SK-N-SH treated with all-trans-retinoic acid at 6 μM for 48 hours (cell line): ENCODE data around the gene NOBOX.

Experiments
- ARNTL ChIP-seq: fragments of 450-650 bp; formaldehyde crosslinking; IDR thresholded peaks from 2 replicates; pipeline ENCODE4 v1.5.0; 2020; ENCODE audit warnings: low read depth, mild to moderate bottlenecking, moderate library complexity, borderline replicate concordance
- BACH2 ChIP-seq: fragments of 250-450 bp; sonication (Bioruptor Pico); IDR thresholded peaks from 2 replicates; pipeline ENCODE4 v1.9.0; 2021; ENCODE audit warnings: mild to moderate bottlenecking, borderline replicate concordance
- ESRRG ChIP-seq: fragments of 250-450 bp; sonication (Bioruptor Pico); IDR thresholded peaks from 2 replicates; pipeline ENCODE4 v1.6.1; 2021; ENCODE audit warnings: mild to moderate bottlenecking
- GLIS3 ChIP-seq: fragments of 250-450 bp; sonication (Bioruptor Pico); IDR thresholded peaks from 2 replicates; pipeline ENCODE4 v1.5.0; 2020; ENCODE audit warnings: mild to moderate bottlenecking, moderate library complexity
- RARB ChIP-seq: fragments of 250-450 bp; sonication (Bioruptor Pico); IDR thresholded peaks from 2 replicates; pipeline ENCODE4 v1.8.0; 2021; ENCODE audit warnings: mild to moderate bottlenecking, moderate library complexity
- SNAI2 ChIP-seq: fragments of 250-450 bp; sonication (Bioruptor Pico); IDR thresholded peaks from 2 replicates; pipeline ENCODE4 v1.5.0; 2020; ENCODE audit warnings: mild to moderate bottlenecking, moderate library complexity
- TCF4 ChIP-seq: fragments of 250-450 bp; sonication (Bioruptor Pico); IDR thresholded peaks from 2 replicates; pipeline ENCODE4 v1.8.0; 2021; ENCODE audit warnings: mild to moderate bottlenecking, moderate library complexity, borderline replicate concordance
- TOX ChIP-seq: fragments of 250-450 bp; sonication (Bioruptor Pico); IDR thresholded peaks from 2 replicates; pipeline ENCODE4 v1.8.0; 2021; ENCODE audit warnings: mild to moderate bottlenecking, moderate library complexity, borderline replicate concordance
- ZC3H10 ChIP-seq: fragments of 250-450 bp; sonication (Bioruptor Pico); IDR thresholded peaks from 2 replicates; pipeline ENCODE4 v1.5.1; 2021; ENCODE audit warnings: mild to moderate bottlenecking, moderate library complexity
- ZFP3 ChIP-seq: fragments of 250-450 bp; sonication (Bioruptor Pico); IDR thresholded peaks from 2 replicates; pipeline ENCODE4 v1.5.0; 2020; ENCODE audit warnings: mild to moderate bottlenecking, moderate library complexity
- ZNF8 ChIP-seq: fragments of 450-650 bp; formaldehyde crosslinking; IDR thresholded peaks from 2 replicates; pipeline ENCODE4 v1.5.0; 2020; ENCODE audit warnings: mild to moderate bottlenecking, moderate library complexity
- TF ChIP-seq, protein P1 (sequence below): fragments of 250-450 bp; sonication (Bioruptor Pico); IDR thresholded peaks from 2 replicates; pipeline ENCODE4 v1.8.0; 2020; ENCODE audit warnings: mild to moderate bottlenecking, moderate library complexity, borderline replicate concordance
- TF ChIP-seq, protein P2 (sequence below): fragments of 250-450 bp; sonication (Bioruptor Pico); IDR thresholded peaks from 2 replicates; pipeline ENCODE4 v1.5.0; 2020; ENCODE audit warnings: mild to moderate bottlenecking, moderate library complexity
- TF ChIP-seq, protein P3 (sequence below): fragments of 250-450 bp; sonication (Bioruptor Pico); IDR thresholded peaks from 2 replicates; pipeline ENCODE4 v1.5.1; 2020; ENCODE audit warnings: low read depth, mild to moderate bottlenecking, moderate library complexity

DNA sequence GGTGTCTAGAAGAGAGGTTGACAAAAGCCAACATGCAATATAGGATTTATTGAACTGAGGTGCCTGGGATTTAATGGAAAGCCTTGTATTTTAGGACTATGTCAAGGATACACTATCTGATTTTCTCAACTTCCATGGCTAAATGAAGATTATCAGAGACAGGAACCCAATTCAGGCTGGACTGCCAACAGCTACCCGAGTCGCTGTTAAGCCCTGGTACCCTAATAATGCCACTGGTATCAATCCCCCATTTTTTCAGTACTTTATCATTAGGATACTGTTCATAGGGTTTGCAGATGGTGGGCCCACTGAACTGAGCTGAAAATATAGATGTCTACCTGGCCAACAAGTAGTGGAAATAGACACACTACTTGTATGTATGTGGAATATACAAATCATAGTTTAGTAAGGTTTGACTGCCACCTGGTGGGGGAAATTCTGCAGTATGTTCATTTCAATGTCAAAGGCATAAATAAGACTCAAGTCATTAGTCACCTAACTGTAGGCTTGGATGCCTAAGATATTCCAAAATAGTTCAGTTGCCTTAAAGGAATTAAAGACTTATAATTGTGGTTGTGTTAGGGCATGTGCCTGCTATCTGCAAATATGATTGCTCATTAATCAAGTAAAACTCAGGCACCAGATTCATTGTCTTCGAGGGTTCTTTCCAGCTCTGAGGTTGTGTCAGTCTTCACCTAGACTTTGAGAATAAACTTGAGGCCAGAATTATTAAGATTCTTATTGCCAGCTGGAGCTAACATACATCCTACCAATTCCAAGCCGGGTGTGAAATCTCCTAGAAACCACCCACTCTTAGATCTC is 34.1 kb upstream of the NOBOX start:
- TF ChIP-seq TOX (CRISPR knock-in tag): no peak
- TF ChIP-seq TCF4: no peak
- TF ChIP-seq, protein P1, sequence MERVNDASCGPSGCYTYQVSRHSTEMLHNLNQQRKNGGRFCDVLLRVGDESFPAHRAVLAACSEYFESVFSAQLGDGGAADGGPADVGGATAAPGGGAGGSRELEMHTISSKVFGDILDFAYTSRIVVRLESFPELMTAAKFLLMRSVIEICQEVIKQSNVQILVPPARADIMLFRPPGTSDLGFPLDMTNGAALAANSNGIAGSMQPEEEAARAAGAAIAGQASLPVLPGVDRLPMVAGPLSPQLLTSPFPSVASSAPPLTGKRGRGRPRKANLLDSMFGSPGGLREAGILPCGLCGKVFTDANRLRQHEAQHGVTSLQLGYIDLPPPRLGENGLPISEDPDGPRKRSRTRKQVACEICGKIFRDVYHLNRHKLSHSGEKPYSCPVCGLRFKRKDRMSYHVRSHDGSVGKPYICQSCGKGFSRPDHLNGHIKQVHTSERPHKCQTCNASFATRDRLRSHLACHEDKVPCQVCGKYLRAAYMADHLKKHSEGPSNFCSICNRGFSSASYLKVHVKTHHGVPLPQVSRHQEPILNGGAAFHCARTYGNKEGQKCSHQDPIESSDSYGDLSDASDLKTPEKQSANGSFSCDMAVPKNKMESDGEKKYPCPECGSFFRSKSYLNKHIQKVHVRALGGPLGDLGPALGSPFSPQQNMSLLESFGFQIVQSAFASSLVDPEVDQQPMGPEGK: no peak
- TF ChIP-seq ZNF8 (CRISPR knock-in tag): no peak
- no peak for TF ChIP-seq BACH2 (CRISPR knock-in tag)
- no peak for TF ChIP-seq ZFP3 (CRISPR knock-in tag)
- TF ChIP-seq SNAI2 (CRISPR knock-in tag): no peak
- TF ChIP-seq ZC3H10 (CRISPR knock-in tag): no peak
- no peak for TF ChIP-seq ESRRG (CRISPR knock-in tag)
- TF ChIP-seq, protein P2, sequence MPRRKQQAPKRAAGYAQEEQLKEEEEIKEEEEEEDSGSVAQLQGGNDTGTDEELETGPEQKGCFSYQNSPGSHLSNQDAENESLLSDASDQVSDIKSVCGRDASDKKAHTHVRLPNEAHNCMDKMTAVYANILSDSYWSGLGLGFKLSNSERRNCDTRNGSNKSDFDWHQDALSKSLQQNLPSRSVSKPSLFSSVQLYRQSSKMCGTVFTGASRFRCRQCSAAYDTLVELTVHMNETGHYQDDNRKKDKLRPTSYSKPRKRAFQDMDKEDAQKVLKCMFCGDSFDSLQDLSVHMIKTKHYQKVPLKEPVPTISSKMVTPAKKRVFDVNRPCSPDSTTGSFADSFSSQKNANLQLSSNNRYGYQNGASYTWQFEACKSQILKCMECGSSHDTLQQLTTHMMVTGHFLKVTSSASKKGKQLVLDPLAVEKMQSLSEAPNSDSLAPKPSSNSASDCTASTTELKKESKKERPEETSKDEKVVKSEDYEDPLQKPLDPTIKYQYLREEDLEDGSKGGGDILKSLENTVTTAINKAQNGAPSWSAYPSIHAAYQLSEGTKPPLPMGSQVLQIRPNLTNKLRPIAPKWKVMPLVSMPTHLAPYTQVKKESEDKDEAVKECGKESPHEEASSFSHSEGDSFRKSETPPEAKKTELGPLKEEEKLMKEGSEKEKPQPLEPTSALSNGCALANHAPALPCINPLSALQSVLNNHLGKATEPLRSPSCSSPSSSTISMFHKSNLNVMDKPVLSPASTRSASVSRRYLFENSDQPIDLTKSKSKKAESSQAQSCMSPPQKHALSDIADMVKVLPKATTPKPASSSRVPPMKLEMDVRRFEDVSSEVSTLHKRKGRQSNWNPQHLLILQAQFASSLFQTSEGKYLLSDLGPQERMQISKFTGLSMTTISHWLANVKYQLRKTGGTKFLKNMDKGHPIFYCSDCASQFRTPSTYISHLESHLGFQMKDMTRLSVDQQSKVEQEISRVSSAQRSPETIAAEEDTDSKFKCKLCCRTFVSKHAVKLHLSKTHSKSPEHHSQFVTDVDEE (CRISPR knock-in tag): no peak
- no peak for TF ChIP-seq ARNTL (CRISPR knock-in tag)
- no peak for TF ChIP-seq GLIS3 (CRISPR knock-in tag)
- TF ChIP-seq RARB (CRISPR knock-in tag): no peak
- TF ChIP-seq, protein P3, sequence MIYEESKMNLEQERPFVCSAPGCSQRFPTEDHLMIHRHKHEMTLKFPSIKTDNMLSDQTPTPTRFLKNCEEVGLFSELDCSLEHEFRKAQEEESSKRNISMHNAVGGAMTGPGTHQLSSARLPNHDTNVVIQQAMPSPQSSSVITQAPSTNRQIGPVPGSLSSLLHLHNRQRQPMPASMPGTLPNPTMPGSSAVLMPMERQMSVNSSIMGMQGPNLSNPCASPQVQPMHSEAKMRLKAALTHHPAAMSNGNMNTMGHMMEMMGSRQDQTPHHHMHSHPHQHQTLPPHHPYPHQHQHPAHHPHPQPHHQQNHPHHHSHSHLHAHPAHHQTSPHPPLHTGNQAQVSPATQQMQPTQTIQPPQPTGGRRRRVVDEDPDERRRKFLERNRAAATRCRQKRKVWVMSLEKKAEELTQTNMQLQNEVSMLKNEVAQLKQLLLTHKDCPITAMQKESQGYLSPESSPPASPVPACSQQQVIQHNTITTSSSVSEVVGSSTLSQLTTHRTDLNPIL (CRISPR knock-in tag): no peak
